ENCODE data around the gene ZFPM1. TPM values are rescaled to one million over a fixed set of nuclear protein-coding genes. Genes with fewer than 3 reads are reported as not detected.

ZFPM1 gene
- total and polyA plus RNA-seq, 2 experiments from 2014 or later: 0.53 to 2.2 TPM

- H3K27ac Mint-ChIP-seq: no peak overlapping the region
- no peak for TF ChIP-seq JUNB (IDR thresholded peaks at IDR 0.05; ENCODE audit: unreplicated experiment)
- no peak for TF ChIP-seq CTCF (conservative IDR thresholded peaks at IDR 0.05; ENCODE audit: low read depth in 2 of 2)
- no peak for TF ChIP-seq ETS1 (IDR thresholded peaks at IDR 0.05)
- TF ChIP-seq REST (IDR thresholded peaks at IDR 0.05; ENCODE audit: unreplicated experiment): no peak
- no peak for TF ChIP-seq CREB1 (CRISPR knock-in tag; IDR thresholded peaks at IDR 0.05; ENCODE audit: low read depth)
- TF ChIP-seq POLR2AphosphoS5 (IDR thresholded peaks at IDR 0.05; ENCODE audit: low read depth): no peak
- no peak for TF ChIP-seq ZNF331 (CRISPR knock-in tag; IDR thresholded peaks at IDR 0.05; ENCODE audit: low read depth)
- TF ChIP-seq EZH2phosphoT487 (IDR thresholded peaks at IDR 0.05; ENCODE audit: unreplicated experiment): no peak
- TF ChIP-seq ZNF114 (CRISPR knock-in tag; IDR thresholded peaks at IDR 0.05): no peak
- no peak for TF ChIP-seq EZH2 (IDR thresholded peaks at IDR 0.05; ENCODE audit: low read depth, unreplicated experiment)
- TF ChIP-seq ZNF462 (CRISPR knock-in tag; IDR thresholded peaks at IDR 0.05): no peak
- no peak for TF ChIP-seq NANOG (IDR thresholded peaks at IDR 0.05; ENCODE audit: borderline replicate concordance)
- TF ChIP-seq STAT1 (IDR thresholded peaks at IDR 0.05; ENCODE audit: unreplicated experiment): no peak
Measured at GRCh38 chr16:88420496-88420895, 32.6 kb upstream of the ZFPM1 start.

More at GRCh38 chr16:88420496-88420895, 32.6 kb upstream of the ZFPM1 start:
- no peak overlapping the region for H2AFZ ChIP-seq
- no peaks in the 10 kb centered on the region for H3K36me3 ChIP-seq (ENCODE audit: insufficient read depth)
- Mint-ChIP-seq H3K4me3 (no peak overlapping the region), H3K4me1 (no peaks in the 10 kb centered on the region), H3K27me3 (ENCODE audit: insufficient read depth, low read depth, poor library complexity) (peaks cover 9% of the 10 kb centered on the region), H3K9me3 (no peaks in the 10 kb centered on the region; the same call in 2 of the 3 replicates), H3K36me3 (ENCODE audit: low read depth) (no peaks in the 10 kb centered on the region)
- H3K27me3 ChIP-seq (ENCODE audit: insufficient read depth): no peaks in the 10 kb centered on the region
- H3K79me2 ChIP-seq (replicated peaks; ENCODE audit: insufficient read depth): no peaks in the 10 kb centered on the region
- no peaks in the 10 kb centered on the region for H3K4me1 ChIP-seq (ENCODE audit: insufficient read depth)
- no peak overlapping the region for H3K4me3 ChIP-seq
- no peak overlapping the region for H3K27ac ChIP-seq (ENCODE audit: low read depth)
- H3K9me2 ChIP-seq (ENCODE audit: insufficient read depth): no peaks in the 10 kb centered on the region
- ATAC-seq: no peak
- no peaks in the 10 kb centered on the region for H3F3A ChIP-seq (replicated peaks; ENCODE audit: low read depth)
- H4K20me1 ChIP-seq (replicated peaks; ENCODE audit: insufficient read depth): no peaks in the 10 kb centered on the region
- no peak overlapping the region for H3K4me2 ChIP-seq
- DNase-seq (ENCODE audit: low spot score): no peak

Measured in GM23338 (cell line).